ENCODE measurements around the gene CDK19. TPM values are rescaled to one million over a fixed set of nuclear protein-coding genes. Genes with fewer than 3 reads are reported as not detected.
"Not testable (repeated sequence)": the region's sequence is repeated elsewhere in the genome, so short reads cannot be mapped to it uniquely, and the experiment has no call there.

CDK19 gene
- total RNA-seq, 6 donors from 2014 or later = 5.2 to 20.4 (median 12.4) TPM

GRCh38 chr6:110812719-110813118 lies 2.5 kb downstream of the CDK19 start:
- no peak overlapping the region for H3K4me3 ChIP-seq
- 95 to 96% methylated on average over 4 of the region's 4 CpGs for WGBS, 2 donors
- no peak overlapping the region for H3K27ac ChIP-seq

DNA sequence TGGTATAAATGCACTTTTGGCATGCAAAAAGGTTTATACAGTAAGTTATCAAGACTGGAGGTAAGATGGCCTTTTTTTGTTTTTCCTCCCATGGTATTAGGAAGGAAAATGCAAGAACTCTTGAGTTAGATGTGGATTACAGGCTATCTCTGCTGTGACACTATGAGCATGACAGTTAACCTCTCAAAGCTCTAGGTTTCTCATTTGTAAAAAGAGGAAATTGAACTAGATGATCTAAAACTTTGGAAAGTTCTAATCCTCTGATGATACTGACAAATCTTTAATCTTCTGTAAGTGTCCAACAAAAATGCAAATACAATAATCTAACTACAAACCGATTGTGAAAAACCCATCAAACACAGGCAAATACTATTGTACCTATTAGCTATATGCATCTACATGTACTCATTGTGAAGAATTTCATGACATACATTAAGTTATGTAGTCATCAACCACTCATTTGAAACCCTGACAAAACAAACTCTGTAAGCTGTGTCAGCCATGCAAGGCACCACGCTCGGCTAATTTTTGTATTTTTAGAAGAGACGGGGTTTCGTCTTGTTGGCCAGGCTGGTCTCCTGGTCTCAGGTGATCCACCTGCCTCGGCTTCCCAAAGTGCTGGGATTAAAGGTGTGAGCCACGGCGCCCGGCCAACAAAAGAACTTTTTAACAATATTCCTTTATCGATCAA lies 4.2 kb downstream of the CDK19 start:
- Histone ChIP-seq H3K36me3 (no peaks in the 10 kb centered on the region), H3K9me3 (no peaks in the 10 kb centered on the region), H3K4me1 (peaks cover 9 to 13% (median 11%) of the 10 kb centered on the region in 4 donors), H3K27ac (no peak overlapping the region), H3K4me3 (no peak overlapping the region), H3K27me3 (no peaks in the 10 kb centered on the region)
- WGBS, 2 donors = 89 to 95% methylated on average over 10 of the region's 10 CpGs
- DNase-seq (no peak), ATAC-seq (ENCODE audit: low FRiP score in 2 of 2) (no peak)
- TF ChIP-seq POLR2A (IDR thresholded peaks at IDR 0.05) = no peak
- TF ChIP-seq POLR2AphosphoS5 (IDR thresholded peaks at IDR 0.05) = no peak
- no peak for TF ChIP-seq CTCF (IDR thresholded peaks at IDR 0.05)
- no peak for TF ChIP-seq EP300 (IDR thresholded peaks at IDR 0.05)

More at GRCh38 chr6:110812719-110813118, 2.5 kb downstream of the CDK19 start:
- TF ChIP-seq POLR2A (IDR thresholded peaks at IDR 0.05) = no peak
- TF ChIP-seq CTCF (IDR thresholded peaks at IDR 0.05) = no peak
- no peak for TF ChIP-seq POLR2AphosphoS5 (IDR thresholded peaks at IDR 0.05)
- TF ChIP-seq EP300 (IDR thresholded peaks at IDR 0.05) = no peak
- ATAC-seq (ENCODE audit: low FRiP score in 2 of 2) (no peak), DNase-seq (no peak)
- no peaks in the 10 kb centered on the region for H3K9me3 ChIP-seq
- peaks cover 11 to 26% (median 20%) of the 10 kb centered on the region in 4 donors for H3K4me1 ChIP-seq
- H3K36me3 ChIP-seq = no peaks in the 10 kb centered on the region
- no peaks in the 10 kb centered on the region for H3K27me3 ChIP-seq

DNA sequence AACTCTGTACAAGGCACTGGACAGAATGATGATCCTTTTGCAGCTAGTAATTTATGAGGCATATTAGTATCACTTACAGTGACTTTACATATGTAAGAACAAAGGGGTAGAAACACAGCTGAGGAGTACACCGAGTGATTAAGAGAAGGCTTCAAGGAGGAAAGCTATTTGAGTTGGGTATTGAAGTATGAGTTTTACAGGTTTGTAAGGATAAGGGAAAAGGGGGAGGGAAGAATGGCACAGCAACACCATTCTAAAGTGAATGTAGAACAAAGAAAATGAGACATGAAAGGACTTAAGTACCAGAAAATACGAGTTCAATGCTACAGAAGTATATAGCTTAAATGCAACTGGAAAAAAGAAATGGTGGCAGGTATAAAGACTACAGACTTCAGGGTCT lies 5.5 kb downstream of the CDK19 start:
- Histone ChIP-seq H3K4me1 (peaks cover 8 to 11% (median 10%) of the 10 kb centered on the region in 4 donors), H3K4me3 (no peak overlapping the region), H3K36me3 (no peaks in the 10 kb centered on the region), H3K27me3 (no peaks in the 10 kb centered on the region), H3K27ac (no peak overlapping the region), H3K9me3 (no peaks in the 10 kb centered on the region)
- 91 to 98% methylated on average over 2 of the region's 2 CpGs for WGBS, 2 donors
- ATAC-seq (ENCODE audit: low FRiP score in 2 of 2) (no peak), DNase-seq (no peak)
- TF ChIP-seq EP300 (IDR thresholded peaks at IDR 0.05) = no peak
- TF ChIP-seq CTCF (IDR thresholded peaks at IDR 0.05) = no peak
- no peak for TF ChIP-seq POLR2A (IDR thresholded peaks at IDR 0.05)
- no peak for TF ChIP-seq POLR2AphosphoS5 (IDR thresholded peaks at IDR 0.05)

DNA sequence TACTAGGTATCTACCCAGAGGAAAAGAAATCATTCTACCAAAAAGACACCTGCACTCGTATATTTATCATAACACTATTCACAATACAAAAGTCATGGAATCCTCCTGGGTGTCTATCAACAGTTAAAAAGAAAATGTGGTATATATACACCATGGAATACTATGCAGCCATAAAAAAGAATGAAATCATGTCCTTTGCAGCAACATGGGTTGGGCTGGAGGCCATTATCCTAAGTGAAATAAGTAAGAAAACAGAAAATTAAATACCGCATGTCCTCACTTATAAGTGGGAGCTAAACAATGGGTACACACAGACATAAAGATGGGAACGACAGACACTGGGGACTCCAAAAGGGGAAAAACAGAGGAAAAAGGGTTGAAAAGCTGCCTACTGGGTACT lies 13.1 kb downstream of the CDK19 start:
- H3K4me3 ChIP-seq; H3K27me3 ChIP-seq; H3K27ac ChIP-seq; ATAC-seq (ENCODE audit: low FRiP score in 2 of 2); H3K9me3 ChIP-seq; H3K36me3 ChIP-seq; H3K4me1 ChIP-seq; DNase-seq: not testable (repeated sequence)
- WGBS, 2 donors = 96 to 99% methylated on average over 3 of the region's 3 CpGs

DNA sequence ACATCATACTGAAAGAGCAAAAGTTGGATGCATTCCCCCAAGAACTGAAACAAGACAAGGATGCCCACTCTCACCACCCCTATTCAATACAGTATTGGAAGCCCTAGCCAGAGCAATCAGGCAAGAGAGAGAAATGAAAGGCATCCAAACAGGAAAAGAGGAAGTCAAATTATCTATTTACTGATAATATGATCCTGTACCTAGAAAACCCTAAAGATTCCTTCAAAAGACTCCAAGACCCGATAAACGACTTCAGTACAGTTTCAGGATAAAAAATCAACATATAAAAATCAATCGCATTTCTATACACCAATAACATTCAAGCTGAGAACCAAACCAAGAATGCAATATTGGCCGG lies 14.5 kb downstream of the CDK19 start:
- Histone ChIP-seq H3K4me1 (no peaks in the 10 kb centered on the region), H3K27me3 (no peaks in the 10 kb centered on the region), H3K36me3 (no peaks in the 10 kb centered on the region), H3K4me3 (no peak overlapping the region), H3K9me3 (no peaks in the 10 kb centered on the region), H3K27ac (no peak overlapping the region)
- WGBS, 2 donors = 98 to 99% methylated on average over 4 of the region's 4 CpGs
- DNase-seq (no peak), ATAC-seq (ENCODE audit: low FRiP score in 2 of 2) (no peak)
- TF ChIP-seq CTCF (IDR thresholded peaks at IDR 0.05) = no peak
- TF ChIP-seq POLR2A (IDR thresholded peaks at IDR 0.05) = no peak
- TF ChIP-seq EP300 (IDR thresholded peaks at IDR 0.05) = no peak
- TF ChIP-seq POLR2AphosphoS5 (IDR thresholded peaks at IDR 0.05) = no peak

Data from upper lobe of left lung (tissue), 6 donors.